ENCODE data around the gene OVCA2.

OVCA2 gene

GRCh38 chr17:2041561-2042389 lies at the start of gene OVCA2:
Gene OVCA2 (plus strand): TSS chr17:2042022. CDS start chr17:2042048, 26 bp downstream.
- Histone ChIP-seq H3K9me2 (ENCODE audit: low read depth, low read length) (no peaks in the 10 kb centered on the region), H4K20me1 (ENCODE audit: insufficient read depth, low read length) (no peaks in the 10 kb centered on the region), H3K9ac (ENCODE audit: low read length) (peak within 1 kb of the TSS; percentile 89), H3K9me3 (ENCODE audit: low read length) (no peaks in the 10 kb centered on the region), H3K4me1 (ENCODE audit: insufficient read depth, low read length, severe bottlenecking) (peaks cover 17% of the 10 kb centered on the region), H3K4me3 (ENCODE audit: low read depth, low read length, poor library complexity, severe bottlenecking) (peak within 1 kb of the TSS; percentile 83), H3K27ac (ENCODE audit: low read depth, low read length, poor library complexity, severe bottlenecking) (peak within 1 kb of the TSS; percentile 26), H2AFZ (ENCODE audit: low read length) (no peak within 1 kb of the TSS), H3K36me3 (ENCODE audit: insufficient read depth, low read length) (peaks cover 44% of the 10 kb centered on the region), H3K79me2 (ENCODE audit: insufficient read depth, low read length) (no peaks in the 10 kb centered on the region), H3K27me3 (ENCODE audit: insufficient read depth, low read length) (no peaks in the 10 kb centered on the region), H3F3A (ENCODE audit: insufficient read depth, low read length) (no peaks in the 10 kb centered on the region), H3K4me2 (ENCODE audit: low read length) (peak within 1 kb of the TSS; percentile 90)
- TF ChIP-seq EZH2 (IDR thresholded peaks at IDR 0.05; ENCODE audit: borderline replicate concordance, low read length): no peak
- peak; percentile 33 for TF ChIP-seq CTCF (IDR thresholded peaks at IDR 0.05; ENCODE audit: low read length)

GRCh38 chr17:1992541-1992940 lies 49.3 kb upstream of the OVCA2 start:
- H3K27me3 ChIP-seq (ENCODE audit: insufficient read depth, low read length): peaks cover 3% of the 10 kb centered on the region; the same call in 1 of the 2 replicates
- TF ChIP-seq CTCF (IDR thresholded peaks at IDR 0.05; ENCODE audit: low read length) (no peak), EZH2 (IDR thresholded peaks at IDR 0.05; ENCODE audit: borderline replicate concordance, low read length) (no peak)
- no peak overlapping the region for H3K27ac ChIP-seq (ENCODE audit: low read depth, low read length, poor library complexity, severe bottlenecking)

GRCh38 chr17:1994707-1995106 lies 47.1 kb upstream of the OVCA2 start:
- no peak overlapping the region for H3K4me3 ChIP-seq (ENCODE audit: low read depth, low read length, poor library complexity, severe bottlenecking)
- no peaks in the 10 kb centered on the region for H3F3A ChIP-seq (ENCODE audit: insufficient read depth, low read length)
- H3K9ac ChIP-seq (ENCODE audit: low read length): no peak overlapping the region
- no peak overlapping the region for H2AFZ ChIP-seq (ENCODE audit: low read length)
- no peak for TF ChIP-seq CTCF (IDR thresholded peaks at IDR 0.05; ENCODE audit: low read length)
- TF ChIP-seq EZH2 (IDR thresholded peaks at IDR 0.05; ENCODE audit: borderline replicate concordance, low read length): no peak
- H3K9me3 ChIP-seq (ENCODE audit: low read length): no peaks in the 10 kb centered on the region
- H3K4me1 ChIP-seq (ENCODE audit: insufficient read depth, low read length, severe bottlenecking): no peaks in the 10 kb centered on the region
- H3K36me3 ChIP-seq (ENCODE audit: insufficient read depth, low read length): no peaks in the 10 kb centered on the region
- H3K27me3 ChIP-seq (ENCODE audit: insufficient read depth, low read length): peaks cover 3% of the 10 kb centered on the region
- no peak overlapping the region for H3K4me2 ChIP-seq (ENCODE audit: low read length)
- H3K79me2 ChIP-seq (ENCODE audit: insufficient read depth, low read length): no peaks in the 10 kb centered on the region
- no peaks in the 10 kb centered on the region for H4K20me1 ChIP-seq (ENCODE audit: insufficient read depth, low read length)
- no peak overlapping the region for H3K27ac ChIP-seq (ENCODE audit: low read depth, low read length, poor library complexity, severe bottlenecking)
- no peaks in the 10 kb centered on the region for H3K9me2 ChIP-seq (ENCODE audit: low read depth, low read length)

More at GRCh38 chr17:1992541-1992940, 49.3 kb upstream of the OVCA2 start:
- H3K9ac ChIP-seq (ENCODE audit: low read length): no peak overlapping the region
- H3K79me2 ChIP-seq (ENCODE audit: insufficient read depth, low read length): no peaks in the 10 kb centered on the region
- H3K9me3 ChIP-seq (ENCODE audit: low read length): no peaks in the 10 kb centered on the region
- no peak overlapping the region for H2AFZ ChIP-seq (ENCODE audit: low read length)
- no peaks in the 10 kb centered on the region for H3K9me2 ChIP-seq (ENCODE audit: low read depth, low read length)
- no peaks in the 10 kb centered on the region for H3K4me1 ChIP-seq (ENCODE audit: insufficient read depth, low read length, severe bottlenecking)
- H3K4me3 ChIP-seq (ENCODE audit: low read depth, low read length, poor library complexity, severe bottlenecking): no peak overlapping the region
- H4K20me1 ChIP-seq (ENCODE audit: insufficient read depth, low read length): no peaks in the 10 kb centered on the region
- H3K36me3 ChIP-seq (ENCODE audit: insufficient read depth, low read length): no peaks in the 10 kb centered on the region
- H3K4me2 ChIP-seq (ENCODE audit: low read length): no peak overlapping the region
- H3F3A ChIP-seq (ENCODE audit: insufficient read depth, low read length): no peaks in the 10 kb centered on the region

Measured in OCI-LY1 (cell line).